22Rv1 (cell line): Measurements from ENCODE around the gene HRH3.

Experiments
- H3K27ac ChIP-seq: fragments of 450-650 bp; 2 replicates; pipeline ENCODE4 v1.5.1; 2017
- CTCF ChIP-seq: fragments of 450-650 bp; IDR thresholded peaks from 2 replicates; pipeline ENCODE4 v1.5.1; 2017; ENCODE audit warnings: mild to moderate bottlenecking
- ZFX ChIP-seq: fragments of 450-650 bp; IDR thresholded peaks from 2 replicates; pipeline ENCODE4 v1.6.1; 2017; ENCODE audit warnings: antibody characterized with exemption, borderline replicate concordance

The HRH3 gene

GRCh38 chr20:62265365-62265764 lies 45.3 kb upstream of the HRH3 start:
- no peak overlapping the region for H3K27ac ChIP-seq
- no peak for TF ChIP-seq ZFX

GRCh38 chr20:62263396-62263795 lies 43.3 kb upstream of the HRH3 start:
- TF ChIP-seq CTCF (no peak), ZFX (no peak)
- H3K27ac ChIP-seq: no peak overlapping the region

- no peak overlapping the region for H3K27ac ChIP-seq
- no peak for TF ChIP-seq CTCF
- no peak for TF ChIP-seq ZFX
These were observed 42.0 kb upstream of the HRH3 start for GRCh38 chr20:62262064-62262463.

GRCh38 chr20:62259294-62259565 lies 39.2 kb upstream of the HRH3 start:
- H3K27ac ChIP-seq: no peak overlapping the region
- no peak for TF ChIP-seq ZFX
- no peak for TF ChIP-seq CTCF

GRCh38 chr20:62258499-62259293 lies 38.6 kb upstream of the HRH3 start:
- TF ChIP-seq CTCF (no peak), ZFX (no peak)
- no peak overlapping the region for H3K27ac ChIP-seq

- H3K27ac ChIP-seq: no peak overlapping the region
- TF ChIP-seq ZFX (no peak), CTCF (no peak)
These were observed 35.9 kb upstream of the HRH3 start for GRCh38 chr20:62255976-62256375.

- no peak overlapping the region for H3K27ac ChIP-seq
- no peak for TF ChIP-seq CTCF
- TF ChIP-seq ZFX: no peak
These were observed 34.1 kb upstream of the HRH3 start for GRCh38 chr20:62254021-62254724.

GRCh38 chr20:62253398-62253797 lies 33.3 kb upstream of the HRH3 start:
- no peak overlapping the region for H3K27ac ChIP-seq
- no peak for TF ChIP-seq ZFX
- TF ChIP-seq CTCF: no peak
